ENCODE data around the gene BABAM2.

DNA sequence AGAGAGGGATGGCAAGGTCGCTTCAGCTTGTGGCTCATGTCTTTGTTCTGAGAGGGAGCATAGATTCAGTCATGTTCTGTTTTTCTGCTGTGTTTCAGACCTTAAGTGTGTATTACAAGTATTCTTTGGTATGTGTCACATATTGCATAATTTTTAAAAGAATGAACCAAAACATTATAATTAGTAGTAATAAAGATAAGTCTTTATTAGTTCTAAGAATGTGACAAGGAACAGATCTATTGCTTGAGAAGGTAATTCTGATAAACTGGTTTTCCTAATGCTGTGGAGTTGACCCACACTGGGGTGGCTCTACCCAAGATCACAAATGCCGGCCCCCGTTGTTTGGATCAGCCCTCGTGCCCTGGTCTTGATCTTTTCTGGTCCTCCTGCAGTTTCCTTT is 377.9 kb downstream of the BABAM2 start:
- TF ChIP-seq FOXP1 (CRISPR knock-in tag; IDR thresholded peaks at IDR 0.05) = no peak
- TF ChIP-seq EP300 (IDR thresholded peaks at IDR 0.05; ENCODE audit: low read length) = no peak
- TF ChIP-seq, protein P1, sequence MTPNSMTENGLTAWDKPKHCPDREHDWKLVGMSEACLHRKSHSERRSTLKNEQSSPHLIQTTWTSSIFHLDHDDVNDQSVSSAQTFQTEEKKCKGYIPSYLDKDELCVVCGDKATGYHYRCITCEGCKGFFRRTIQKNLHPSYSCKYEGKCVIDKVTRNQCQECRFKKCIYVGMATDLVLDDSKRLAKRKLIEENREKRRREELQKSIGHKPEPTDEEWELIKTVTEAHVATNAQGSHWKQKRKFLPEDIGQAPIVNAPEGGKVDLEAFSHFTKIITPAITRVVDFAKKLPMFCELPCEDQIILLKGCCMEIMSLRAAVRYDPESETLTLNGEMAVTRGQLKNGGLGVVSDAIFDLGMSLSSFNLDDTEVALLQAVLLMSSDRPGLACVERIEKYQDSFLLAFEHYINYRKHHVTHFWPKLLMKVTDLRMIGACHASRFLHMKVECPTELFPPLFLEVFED (CRISPR knock-in tag; conservative IDR thresholded peaks at IDR 0.05) = no peak
- no peak for TF ChIP-seq FOXA1 (IDR thresholded peaks at IDR 0.05; ENCODE audit: borderline replicate concordance)
- TF ChIP-seq RBM22 (IDR thresholded peaks at IDR 0.05; ENCODE audit: low read depth, low read length, poor library complexity, severe bottlenecking) = no peak
